GM10266 (cell line): ENCODE data around the gene ULK2.
"Not testable (repeated sequence)": the region's sequence is repeated elsewhere in the genome, so short reads cannot be mapped to it uniquely, and the experiment has no call there.

Source experiments
- DNase-seq: peaks from one replicate; pipeline ENCODE4 v3.0.0; 2012; ENCODE audit errors: extremely low spot score
- TF ChIP-seq, protein P1 (sequence below): IDR thresholded peaks from 2 replicates; pipeline ENCODE4 v1.5.1; 2012; ENCODE audit warnings: mild to moderate bottlenecking, low read depth; ENCODE audit not compliant: control insufficient read depth, insufficient read depth; ENCODE audit errors: missing control alignments

ULK2 gene

GRCh38 chr17:19900809-19901208 lies 33.1 kb upstream of the ULK2 start:
- no peak for DNase-seq
- TF ChIP-seq, protein P1, sequence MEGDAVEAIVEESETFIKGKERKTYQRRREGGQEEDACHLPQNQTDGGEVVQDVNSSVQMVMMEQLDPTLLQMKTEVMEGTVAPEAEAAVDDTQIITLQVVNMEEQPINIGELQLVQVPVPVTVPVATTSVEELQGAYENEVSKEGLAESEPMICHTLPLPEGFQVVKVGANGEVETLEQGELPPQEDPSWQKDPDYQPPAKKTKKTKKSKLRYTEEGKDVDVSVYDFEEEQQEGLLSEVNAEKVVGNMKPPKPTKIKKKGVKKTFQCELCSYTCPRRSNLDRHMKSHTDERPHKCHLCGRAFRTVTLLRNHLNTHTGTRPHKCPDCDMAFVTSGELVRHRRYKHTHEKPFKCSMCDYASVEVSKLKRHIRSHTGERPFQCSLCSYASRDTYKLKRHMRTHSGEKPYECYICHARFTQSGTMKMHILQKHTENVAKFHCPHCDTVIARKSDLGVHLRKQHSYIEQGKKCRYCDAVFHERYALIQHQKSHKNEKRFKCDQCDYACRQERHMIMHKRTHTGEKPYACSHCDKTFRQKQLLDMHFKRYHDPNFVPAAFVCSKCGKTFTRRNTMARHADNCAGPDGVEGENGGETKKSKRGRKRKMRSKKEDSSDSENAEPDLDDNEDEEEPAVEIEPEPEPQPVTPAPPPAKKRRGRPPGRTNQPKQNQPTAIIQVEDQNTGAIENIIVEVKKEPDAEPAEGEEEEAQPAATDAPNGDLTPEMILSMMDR, result no peak

- TF ChIP-seq, protein P1, result no peak
- DNase-seq, result no peak
These were observed 30.2 kb upstream of the ULK2 start for GRCh38 chr17:19897903-19898302.

GRCh38 chr17:19897090-19897837 lies 29.5 kb upstream of the ULK2 start:
- TF ChIP-seq, protein P1, result no peak
- no peak for DNase-seq

DNA sequence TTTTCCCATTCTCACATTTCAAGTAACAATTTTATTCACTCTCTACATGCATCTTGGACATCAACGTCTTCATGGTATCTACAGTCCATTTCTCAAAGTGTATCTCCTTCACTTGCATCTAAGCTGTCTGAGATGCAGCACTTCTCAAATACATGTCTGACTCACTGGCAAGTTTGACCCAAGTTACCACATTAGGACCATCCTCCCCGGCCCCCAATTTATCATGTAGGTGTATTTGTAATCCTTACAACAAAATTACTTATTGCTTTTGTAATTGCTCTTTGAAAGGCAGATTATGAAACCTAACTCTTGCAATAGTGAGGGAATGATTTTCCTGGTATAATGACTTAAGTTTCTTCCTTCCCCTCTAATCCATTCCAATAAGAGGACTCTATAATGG lies 28.9 kb upstream of the ULK2 start:
- TF ChIP-seq, protein P1, result no peak

GRCh38 chr17:19890554-19890953 lies 22.8 kb upstream of the ULK2 start:
- DNase-seq, result not testable (repeated sequence)

More for the DNA sequence above, 28.9 kb upstream of the ULK2 start:
- DNase-seq, result no peak

GRCh38 chr17:19890001-19890400 lies 22.3 kb upstream of the ULK2 start:
- not testable (repeated sequence) for DNase-seq

GRCh38 chr17:19886116-19886515 lies 18.4 kb upstream of the ULK2 start:
- TF ChIP-seq, protein P1, result no peak
- DNase-seq, result no peak

- DNase-seq, result no peak
- TF ChIP-seq, protein P1, result no peak
These were observed 15.9 kb upstream of the ULK2 start for GRCh38 chr17:19883537-19884215.
